Karpas-422 (cell line): ENCODE data around the gene COL4A2. TPM values are rescaled to one million over a fixed set of nuclear protein-coding genes. Genes with fewer than 3 reads are reported as not detected.

ENCODE experiments used
- DNase-seq: peaks from one replicate; pipeline ENCODE4 v3.0.0-alpha.2; 2015
- H2AFZ ChIP-seq: fragments of 200-600 bp; sonication (generic); 2 replicates; pipeline ENCODE4 v1.6.1; 2014; ENCODE audit warnings: antibody characterized with exemption, low read length, mixed read lengths
- H3K27ac ChIP-seq: fragments of 200-600 bp; sonication (generic); 2 replicates; pipeline ENCODE4 v1.5.1; 2014; ENCODE audit warnings: mild to moderate bottlenecking, low read length, moderate library complexity
- H3K27me3 ChIP-seq: fragments of 200-600 bp; sonication (generic); 2 replicates; pipeline ENCODE4 v1.6.1; 2014; ENCODE audit warnings: low read length, mixed read lengths
- H3K36me3 ChIP-seq: fragments of 200-600 bp; sonication (generic); 2 replicates; pipeline ENCODE4 v1.6.1; 2014; ENCODE audit warnings: low read length, mixed read lengths; ENCODE audit not compliant: insufficient read depth
- H3K4me1 ChIP-seq: fragments of 200-600 bp; sonication (generic); 2 replicates; pipeline ENCODE4 v1.6.1; 2014; ENCODE audit warnings: mild to moderate bottlenecking, low read length, mixed read lengths
- H3K4me2 ChIP-seq: fragments of 200-600 bp; sonication (generic); 2 replicates; pipeline ENCODE4 v1.6.1; 2014; ENCODE audit warnings: low read length, low read depth, mild to moderate bottlenecking; ENCODE audit not compliant: poor library complexity, severe bottlenecking
- H3K4me3 ChIP-seq: fragments of 200-600 bp; sonication (generic); 2 replicates; pipeline ENCODE4 v1.5.1; 2014; ENCODE audit warnings: mild to moderate bottlenecking, antibody characterized with exemption, low read length, mixed read lengths
- H3K79me2 ChIP-seq: fragments of 200-600 bp; sonication (generic); 2 replicates; pipeline ENCODE4 v1.6.1; 2014; ENCODE audit warnings: mild to moderate bottlenecking, low read length, mixed read lengths
- H3K9ac ChIP-seq: fragments of 200-600 bp; sonication (generic); 2 replicates; pipeline ENCODE4 v1.6.0; 2014; ENCODE audit warnings: low read length
- H3K9me2 ChIP-seq: fragments of 200-600 bp; sonication (generic), shearing (Covaris generic); replicated peaks from 2 replicates; pipeline ENCODE4 v1.6.0; 2014; ENCODE audit warnings: mild to moderate bottlenecking, low read length, moderate library complexity; ENCODE audit not compliant: insufficient read depth
- H3K9me3 ChIP-seq: fragments of 300-700, 200-600 bp; sonication (generic); 2 replicates; pipeline ENCODE4 v1.6.1; 2014; ENCODE audit warnings: low read length, mixed read lengths
- H4K20me1 ChIP-seq: fragments of 200-600 bp; sonication (generic); 2 replicates; pipeline ENCODE4 v1.6.1; 2014; ENCODE audit warnings: mild to moderate bottlenecking, antibody characterized with exemption, low read length, low read depth; ENCODE audit not compliant: insufficient read depth
- total RNA-seq: library from RNA; depleted of rRNA; stranded (reverse); fragments of >200 nt; shearing (Covaris generic); gene quantifications from 2 replicates; pipeline ENCODE4 v1.2.3, GENCODE V29; 2014; ENCODE audit warnings: low replicate concordance

COL4A2 gene
- total RNA-seq, 1 experiment from 2014 or later = not detected

GRCh38 chr13:110297766-110298504, 9.1 kb upstream of the COL4A2 start:
- H3K79me2 ChIP-seq = no peaks in the 10 kb centered on the region
- no peaks in the 10 kb centered on the region for H3K27me3 ChIP-seq

DNA sequence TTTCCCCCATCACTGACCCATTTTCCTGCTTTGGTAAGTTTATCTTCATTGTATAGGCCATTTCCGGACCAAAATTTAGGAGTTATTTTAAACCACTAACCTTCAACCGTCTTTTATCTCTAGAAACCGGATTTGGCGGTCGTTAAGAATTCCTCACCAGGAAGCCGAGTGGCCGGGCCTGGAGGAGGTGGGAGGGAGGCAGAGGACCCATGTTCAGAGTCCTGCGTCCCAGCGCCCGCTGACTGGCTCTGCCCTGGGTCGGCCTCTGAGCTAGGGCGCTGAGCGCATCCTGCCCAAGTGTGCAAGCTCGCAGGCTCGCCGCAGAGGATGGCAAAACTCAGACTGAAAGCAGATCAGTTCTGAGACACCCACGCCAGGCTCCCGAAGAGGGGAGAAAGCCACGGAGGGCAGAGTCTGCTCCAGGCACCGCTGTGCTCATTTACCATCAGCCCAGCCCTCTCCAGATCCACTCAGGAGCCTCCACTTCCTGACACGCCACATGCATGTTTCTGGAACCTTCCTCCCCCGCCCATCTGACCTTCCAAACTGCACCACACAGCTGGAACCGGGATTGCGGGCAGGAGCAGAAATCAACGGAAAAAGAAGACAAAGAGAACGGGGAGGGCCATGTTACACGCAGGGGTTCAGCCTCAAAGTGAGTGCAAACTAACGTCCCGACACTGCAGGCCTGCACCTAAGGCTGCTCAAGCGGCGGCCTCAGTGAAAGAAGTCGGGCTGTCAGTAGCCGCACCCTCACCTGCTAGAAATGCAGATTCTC, 8.4 kb upstream of the COL4A2 start:
- H3K4me2 ChIP-seq = no peak overlapping the region
- no peak overlapping the region for H3K9ac ChIP-seq
- DNase-seq = no peak
- no peaks in the 10 kb centered on the region for H3K9me2 ChIP-seq
- no peak overlapping the region for H2AFZ ChIP-seq
- H3K36me3 ChIP-seq = no peaks in the 10 kb centered on the region
- H4K20me1 ChIP-seq = no peaks in the 10 kb centered on the region
- no peaks in the 10 kb centered on the region for H3K4me1 ChIP-seq
- H3K27ac ChIP-seq = no peak overlapping the region
- no peak overlapping the region for H3K4me3 ChIP-seq
- H3K9me3 ChIP-seq = no peaks in the 10 kb centered on the region
- no peaks in the 10 kb centered on the region for H3K27me3 ChIP-seq
- H3K79me2 ChIP-seq = no peaks in the 10 kb centered on the region

More at GRCh38 chr13:110297766-110298504, 9.1 kb upstream of the COL4A2 start:
- Histone ChIP-seq H3K4me3 (no peak overlapping the region), H2AFZ (no peak overlapping the region), H4K20me1 (no peaks in the 10 kb centered on the region), H3K9me2 (no peaks in the 10 kb centered on the region), H3K4me2 (no peak overlapping the region), H3K27ac (no peak overlapping the region), H3K4me1 (no peaks in the 10 kb centered on the region), H3K9me3 (no peaks in the 10 kb centered on the region), H3K36me3 (no peaks in the 10 kb centered on the region), H3K9ac (no peak overlapping the region)
- DNase-seq = no peak

GRCh38 chr13:110299283-110299840, 7.7 kb upstream of the COL4A2 start:
- Histone ChIP-seq H3K36me3 (no peaks in the 10 kb centered on the region), H3K9me2 (no peaks in the 10 kb centered on the region), H3K4me2 (no peak overlapping the region), H3K27ac (no peak overlapping the region), H3K4me3 (no peak overlapping the region), H3K27me3 (no peaks in the 10 kb centered on the region), H2AFZ (no peak overlapping the region), H3K9ac (no peak overlapping the region), H3K79me2 (no peaks in the 10 kb centered on the region), H3K9me3 (no peaks in the 10 kb centered on the region), H3K4me1 (no peaks in the 10 kb centered on the region), H4K20me1 (no peaks in the 10 kb centered on the region)
- no peak for DNase-seq

- no peak overlapping the region for H3K9ac ChIP-seq
- DNase-seq = no peak
- no peaks in the 10 kb centered on the region for H3K27me3 ChIP-seq
- no peak overlapping the region for H3K4me2 ChIP-seq
- H3K4me1 ChIP-seq = no peaks in the 10 kb centered on the region
- no peak overlapping the region for H3K27ac ChIP-seq
- H4K20me1 ChIP-seq = no peaks in the 10 kb centered on the region
- no peaks in the 10 kb centered on the region for H3K9me3 ChIP-seq
- H3K9me2 ChIP-seq = no peaks in the 10 kb centered on the region
- H3K4me3 ChIP-seq = no peak overlapping the region
- H2AFZ ChIP-seq = no peak overlapping the region
- H3K79me2 ChIP-seq = no peaks in the 10 kb centered on the region
- H3K36me3 ChIP-seq = no peaks in the 10 kb centered on the region
These were observed 6.8 kb upstream of the COL4A2 start for GRCh38 chr13:110300090-110300815.

- Histone ChIP-seq H3K4me3 (no peak overlapping the region), H3K27ac (no peak overlapping the region), H3K36me3 (no peaks in the 10 kb centered on the region), H3K9me2 (no peaks in the 10 kb centered on the region), H2AFZ (no peak overlapping the region), H3K79me2 (no peaks in the 10 kb centered on the region), H3K9me3 (no peaks in the 10 kb centered on the region), H3K4me2 (no peak overlapping the region), H4K20me1 (no peaks in the 10 kb centered on the region), H3K27me3 (no peaks in the 10 kb centered on the region), H3K4me1 (no peaks in the 10 kb centered on the region), H3K9ac (no peak overlapping the region)
- no peak for DNase-seq
These were observed 6.0 kb upstream of the COL4A2 start for GRCh38 chr13:110301083-110301482.

- no peak for DNase-seq
These were observed 5.2 kb upstream of the COL4A2 start for GRCh38 chr13:110301606-110302553.

GRCh38 chr13:110302997-110303396, 4.1 kb upstream of the COL4A2 start:
- no peak overlapping the region for H3K4me3 ChIP-seq
- no peaks in the 10 kb centered on the region for H3K27me3 ChIP-seq
- H3K4me2 ChIP-seq = no peak overlapping the region
- H4K20me1 ChIP-seq = no peaks in the 10 kb centered on the region
- DNase-seq = no peak
- no peaks in the 10 kb centered on the region for H3K9me3 ChIP-seq
- H3K4me1 ChIP-seq = no peaks in the 10 kb centered on the region
- H3K9ac ChIP-seq = no peak overlapping the region
- H2AFZ ChIP-seq = no peak overlapping the region
- no peaks in the 10 kb centered on the region for H3K9me2 ChIP-seq
- no peak overlapping the region for H3K27ac ChIP-seq
- H3K79me2 ChIP-seq = no peaks in the 10 kb centered on the region
- H3K36me3 ChIP-seq = no peaks in the 10 kb centered on the region

More at GRCh38 chr13:110301606-110302553, 5.2 kb upstream of the COL4A2 start:
- no peaks in the 10 kb centered on the region for H3K9me3 ChIP-seq
- no peak overlapping the region for H3K9ac ChIP-seq
- H3K9me2 ChIP-seq = no peaks in the 10 kb centered on the region
- no peak overlapping the region for H3K27ac ChIP-seq
- no peak overlapping the region for H3K4me2 ChIP-seq
- H2AFZ ChIP-seq = no peak overlapping the region
- no peak overlapping the region for H3K4me3 ChIP-seq
- H3K79me2 ChIP-seq = no peaks in the 10 kb centered on the region
- no peaks in the 10 kb centered on the region for H3K4me1 ChIP-seq
- no peaks in the 10 kb centered on the region for H3K36me3 ChIP-seq
- H3K27me3 ChIP-seq = no peaks in the 10 kb centered on the region
- H4K20me1 ChIP-seq = no peaks in the 10 kb centered on the region
